Stimulated activated CD8-positive, alpha-beta memory T cell treated with anti-CD3 and anti-CD28 coated beads, Interleukin-15, amount 100 ng/mL, for 4 hours (primary cell): Measurements from ENCODE around the gene ESRRA.
A peak's percentile ranks its signal among the peaks of the same experiment; 100 is the strongest.

Experiments used
- DNase-seq, 2 donors: peaks; one replicate each; pipeline ENCODE4 v3.0.0-alpha.2; 2020; ENCODE audit warnings: low read depth in 2 of 2

The ESRRA gene

GRCh38 chr11:64305075-64305690 is at the start of gene ESRRA:
ESRRA (plus strand) TSS chr11:64305524; CDS start chr11:64307180, 1,656 bp downstream.
- peak; percentile 98 to 99 for DNase-seq

GRCh38 chr11:64256300-64256699 is 49.0 kb upstream of the ESRRA start:
- no peak for DNase-seq

GRCh38 chr11:64258356-64258755 is 47.0 kb upstream of the ESRRA start:
- DNase-seq, result no peak

- no peak for DNase-seq
Observed at GRCh38 chr11:64258946-64259532, 46.3 kb upstream of the ESRRA start.

GRCh38 chr11:64259533-64260067 is 45.7 kb upstream of the ESRRA start:
- DNase-seq, result no peak

GRCh38 chr11:64260147-64260708 is 45.1 kb upstream of the ESRRA start:
- no peak for DNase-seq

- DNase-seq, result no peak
Observed at GRCh38 chr11:64261556-64262080, 43.7 kb upstream of the ESRRA start.

GRCh38 chr11:64262271-64263002 is 42.9 kb upstream of the ESRRA start:
- DNase-seq, result no peak

- no peak for DNase-seq
Observed at GRCh38 chr11:64263021-64263946, 42.0 kb upstream of the ESRRA start.

GRCh38 chr11:64263947-64264317 is 41.4 kb upstream of the ESRRA start:
- DNase-seq, result no peak

- DNase-seq, result no peak
Observed at GRCh38 chr11:64264371-64264852, 40.9 kb upstream of the ESRRA start.

GRCh38 chr11:64265176-64266160 is 39.9 kb upstream of the ESRRA start:
- DNase-seq, result no peak

GRCh38 chr11:64266339-64266738 is 39.0 kb upstream of the ESRRA start:
- DNase-seq, result no peak

GRCh38 chr11:64267207-64267945 is 37.9 kb upstream of the ESRRA start:
- DNase-seq, result no peak

- DNase-seq, result no peak
Observed at GRCh38 chr11:64268025-64268892, 37.1 kb upstream of the ESRRA start.

- DNase-seq, result no peak
Observed at GRCh38 chr11:64268893-64269539, 36.3 kb upstream of the ESRRA start.

- DNase-seq, result peak; percentile 96
Observed at GRCh38 chr11:64269540-64270220, 35.6 kb upstream of the ESRRA start.
